Suprapubic skin (tissue), 3 donors: ENCODE results near the gene ALDH1A2.

Experiments used
- CTCF ChIP-seq, 2 donors: fragments of 200-600 bp in 1 of 2; fragments of 450-650 bp in 1 of 2; sonication (generic) in 1 of 2; IDR thresholded peaks; one replicate each; pipeline ENCODE4 v1.5.1; 2016 to 2019; ENCODE audit warnings: antibody characterized with exemption in 2 of 2, mild to moderate bottlenecking in 1 of 2, moderate library complexity in 1 of 2
- POLR2A ChIP-seq, 2 donors: fragments of 450-650 bp; IDR thresholded peaks; one replicate each; pipeline ENCODE4 v1.6.1; 2017; ENCODE audit warnings: antibody characterized with exemption in 2 of 2, mild to moderate bottlenecking in 2 of 2, moderate library complexity in 2 of 2

GRCh38 chr15:57931570-57931969, 133.9 kb downstream of the ALDH1A2 start:
- no peak for TF ChIP-seq CTCF (IDR thresholded peaks at IDR 0.05)
- TF ChIP-seq POLR2A (IDR thresholded peaks at IDR 0.05): no peak
